Measurements from ENCODE around the gene F5. TPM values are rescaled to one million over a fixed set of nuclear protein-coding genes. Genes with fewer than 3 reads are reported as not detected.

Gene F5
- total and polyA plus RNA-seq, 3 experiments from 2014 or later, result 0.06 to 76.5 (median 72.2) TPM

DNA sequence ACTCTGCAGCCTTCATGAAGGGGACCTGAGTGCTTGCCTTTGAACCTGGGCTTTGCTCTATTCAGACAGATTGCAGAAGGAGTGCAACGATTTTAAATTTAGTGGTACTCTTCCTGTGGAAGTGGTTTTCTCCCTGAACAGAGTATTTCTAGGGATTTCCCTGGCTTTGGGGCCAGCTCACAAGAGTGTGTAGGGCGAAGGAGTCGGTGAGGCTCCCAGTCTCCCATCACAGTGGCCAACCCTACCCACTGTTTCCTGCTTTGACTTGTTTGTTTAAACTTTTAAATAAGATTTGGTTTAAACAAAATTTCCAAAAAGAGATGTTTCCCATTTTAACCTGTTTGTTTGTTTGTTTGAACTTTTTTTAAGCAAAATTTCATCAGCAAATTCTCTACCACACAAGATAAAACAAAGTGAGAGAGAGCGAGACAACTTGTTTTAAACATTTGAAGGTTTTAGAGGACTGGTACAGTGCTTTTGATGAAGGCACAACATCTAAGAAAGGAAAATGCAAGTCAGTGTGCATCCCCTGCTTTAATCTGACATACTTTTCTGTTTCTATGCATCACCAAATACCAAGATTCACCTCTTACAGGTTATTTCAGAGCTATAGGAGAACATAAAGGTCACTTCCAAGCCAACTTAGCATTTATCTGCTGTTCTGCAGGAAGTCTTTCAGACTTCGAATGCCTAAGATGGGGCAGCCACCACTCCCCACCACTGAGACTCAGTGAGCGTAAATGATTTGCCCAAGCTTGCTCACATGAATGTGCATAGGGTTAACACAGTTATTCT is 37.0 kb upstream of the F5 start:
- no peak overlapping the region for H3K4me3 Mint-ChIP-seq
- Histone ChIP-seq H3K27ac (ENCODE audit: low read depth, low read length) (no peak overlapping the region), H3K36me3 (ENCODE audit: insufficient read depth, low read length) (no peaks in the 10 kb centered on the region), H3K4me3 (ENCODE audit: low read length) (no peak overlapping the region), H3K4me1 (ENCODE audit: insufficient read depth, low read length) (peaks cover 53% of the 10 kb centered on the region), H3K27me3 (ENCODE audit: insufficient read depth, low read length, poor library complexity, severe bottlenecking) (no peaks in the 10 kb centered on the region), H3K9me3 (ENCODE audit: low read length) (no peaks in the 10 kb centered on the region)
- no peak for DNase-seq
- H3K9me3 Mint-ChIP-seq, result peaks cover 0 to 2% (median 0%) of the 10 kb centered on the region in 5 donors
- peak overlapping the region in 3 of 8 donors; percentile 12 to 48 (median 22) for H3K27ac Mint-ChIP-seq
- peaks cover 2 to 7% of the 10 kb centered on the region in 2 donors for H3K27me3 Mint-ChIP-seq
- H3K36me3 Mint-ChIP-seq, result peaks cover 0 to 13% (median 2%) of the 10 kb centered on the region in 3 donors
- H3K4me1 Mint-ChIP-seq, result peaks cover 31 to 53% (median 34%) of the 10 kb centered on the region in 3 donors
- ChIA-PET POLR2A (no interaction called here), CTCF (no interaction called here)

GRCh38 chr1:169620565-169620964 is 34.3 kb upstream of the F5 start:
- Mint-ChIP-seq H3K4me1 (peaks cover 22 to 37% (median 26%) of the 10 kb centered on the region in 3 donors), H3K9me3 (no peaks in the 10 kb centered on the region), H3K27me3 (peaks cover 0 to 2% of the 10 kb centered on the region in 2 donors), H3K36me3 (peaks cover 0 to 10% (median 3%) of the 10 kb centered on the region in 3 donors), H3K4me3 (no peak overlapping the region), H3K27ac (peak overlapping the region in 1 of 8 donors; percentile 86)
- no peak overlapping the region for H3K27ac ChIP-seq (ENCODE audit: low read depth, low read length)
- POLR2A ChIA-PET, result no interaction called here
- peaks cover 31% of the 10 kb centered on the region for H3K4me1 ChIP-seq (ENCODE audit: insufficient read depth, low read length)
- H3K9me3 ChIP-seq (ENCODE audit: low read length), result no peaks in the 10 kb centered on the region
- no peak for DNase-seq
- H3K27me3 ChIP-seq (ENCODE audit: insufficient read depth, low read length, poor library complexity, severe bottlenecking), result no peaks in the 10 kb centered on the region
- no peak overlapping the region for H3K4me3 ChIP-seq (ENCODE audit: low read length)
- CTCF ChIA-PET, result no interaction called here
- no peaks in the 10 kb centered on the region for H3K36me3 ChIP-seq (ENCODE audit: insufficient read depth, low read length)

DNA sequence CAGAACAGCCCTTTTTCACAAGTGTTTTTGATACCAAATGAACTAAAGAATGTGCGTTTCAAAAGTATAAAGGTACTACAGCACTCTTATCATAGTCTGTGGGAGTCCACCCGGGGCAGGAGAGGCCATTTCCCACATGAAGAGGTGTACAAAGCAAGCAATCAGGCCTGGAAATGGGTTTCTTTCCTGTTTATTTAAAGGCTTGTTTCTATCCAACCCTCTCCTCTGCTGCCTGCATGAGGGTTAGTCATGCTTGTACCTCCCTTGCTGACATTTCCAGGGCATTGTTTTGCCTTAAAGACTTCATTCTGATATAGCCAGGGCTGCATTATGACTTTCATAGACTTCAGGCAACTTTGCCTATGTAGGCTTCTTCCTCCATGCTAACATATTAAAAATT is 32.1 kb upstream of the F5 start:
- no peak overlapping the region for H3K4me3 ChIP-seq (ENCODE audit: low read length)
- no peaks in the 10 kb centered on the region for H3K9me3 ChIP-seq (ENCODE audit: low read length)
- ChIA-PET CTCF (no interaction called here), POLR2A (no interaction called here)
- Mint-ChIP-seq H3K4me1 (peaks cover 4 to 15% (median 10%) of the 10 kb centered on the region in 3 donors), H3K27ac (no peak overlapping the region), H3K4me3 (no peak overlapping the region), H3K27me3 (no peaks in the 10 kb centered on the region), H3K9me3 (no peaks in the 10 kb centered on the region), H3K36me3 (peaks cover 0 to 10% (median 3%) of the 10 kb centered on the region in 3 donors)
- H3K4me1 ChIP-seq (ENCODE audit: insufficient read depth, low read length), result peaks cover 10% of the 10 kb centered on the region
- no peak for DNase-seq
- H3K27me3 ChIP-seq (ENCODE audit: insufficient read depth, low read length, poor library complexity, severe bottlenecking), result no peaks in the 10 kb centered on the region
- no peaks in the 10 kb centered on the region for H3K36me3 ChIP-seq (ENCODE audit: insufficient read depth, low read length)
- no peak overlapping the region for H3K27ac ChIP-seq (ENCODE audit: low read depth, low read length)

DNA sequence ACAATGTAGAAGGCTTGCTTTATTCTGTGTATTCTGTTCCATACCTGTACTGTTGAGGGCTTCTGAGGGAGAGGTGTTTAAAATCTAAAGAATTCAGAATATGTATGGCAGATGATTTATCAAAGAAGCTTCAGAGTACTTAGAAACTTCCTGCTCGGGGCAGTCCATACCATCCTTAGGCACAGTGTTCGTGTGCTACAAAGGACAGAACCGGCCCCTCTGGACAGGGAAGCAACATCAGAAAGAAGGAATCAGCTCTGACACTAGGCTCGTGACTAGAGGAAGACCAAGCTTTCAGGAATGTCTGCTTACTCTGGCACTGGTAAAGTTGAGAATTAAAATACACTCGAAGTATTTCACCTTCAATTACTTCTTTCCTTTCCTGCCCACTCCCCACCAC is 29.5 kb upstream of the F5 start:
- Mint-ChIP-seq H3K27me3 (no peaks in the 10 kb centered on the region), H3K9me3 (no peaks in the 10 kb centered on the region), H3K4me3 (no peak overlapping the region), H3K27ac (peak overlapping the region in 1 of 8 donors; percentile 30), H3K4me1 (peaks cover 0 to 5% (median 4%) of the 10 kb centered on the region in 3 donors), H3K36me3 (peaks cover 0 to 4% (median 2%) of the 10 kb centered on the region in 3 donors)
- Histone ChIP-seq H3K27me3 (ENCODE audit: insufficient read depth, low read length, poor library complexity, severe bottlenecking) (no peaks in the 10 kb centered on the region), H3K9me3 (ENCODE audit: low read length) (no peaks in the 10 kb centered on the region), H3K4me1 (ENCODE audit: insufficient read depth, low read length) (peaks cover 5% of the 10 kb centered on the region), H3K27ac (ENCODE audit: low read depth, low read length) (no peak overlapping the region), H3K36me3 (ENCODE audit: insufficient read depth, low read length) (no peaks in the 10 kb centered on the region), H3K4me3 (ENCODE audit: low read length) (no peak overlapping the region)
- ChIA-PET POLR2A (no interaction called here), CTCF (interaction anchor here (1.2 kb wide), 2 partner anchors 14 to 96 kb away, joined by 4 to 5 read pairs; no protein-coding TSS in a partner anchor)
- DNase-seq, result no peak

- H3K36me3 ChIP-seq (ENCODE audit: insufficient read depth, low read length), result no peaks in the 10 kb centered on the region
- H3K4me1 ChIP-seq (ENCODE audit: insufficient read depth, low read length), result peaks cover 15% of the 10 kb centered on the region
- no peaks in the 10 kb centered on the region for H3K27me3 ChIP-seq (ENCODE audit: insufficient read depth, low read length, poor library complexity, severe bottlenecking)
- no peaks in the 10 kb centered on the region for H3K36me3 Mint-ChIP-seq
- POLR2A ChIA-PET, result no interaction called here
- no peak overlapping the region for H3K27ac ChIP-seq (ENCODE audit: low read depth, low read length)
- H3K27ac Mint-ChIP-seq, result no peak overlapping the region
- CTCF ChIA-PET, result interaction anchor here (1.0 to 1.2 kb wide), 3 partner anchors 9 to 101 kb away, joined by 3 to 5 read pairs (median 4); no protein-coding TSS in a partner anchor
- H3K9me3 ChIP-seq (ENCODE audit: low read length), result no peaks in the 10 kb centered on the region
- H3K4me3 Mint-ChIP-seq, result no peak overlapping the region
- H3K9me3 Mint-ChIP-seq, result no peaks in the 10 kb centered on the region
- peaks cover 4 to 9% (median 5%) of the 10 kb centered on the region in 3 donors for H3K4me1 Mint-ChIP-seq
- no peaks in the 10 kb centered on the region for H3K27me3 Mint-ChIP-seq
- no peak overlapping the region for H3K4me3 ChIP-seq (ENCODE audit: low read length)
- DNase-seq, result no peak
Observed at GRCh38 chr1:169610858-169611257, 24.6 kb upstream of the F5 start.

GRCh38 chr1:169610108-169610507 is 23.8 kb upstream of the F5 start:
- H3K4me1 ChIP-seq (ENCODE audit: insufficient read depth, low read length), result peaks cover 21% of the 10 kb centered on the region
- no peaks in the 10 kb centered on the region for H3K27me3 ChIP-seq (ENCODE audit: insufficient read depth, low read length, poor library complexity, severe bottlenecking)
- Mint-ChIP-seq H3K9me3 (no peaks in the 10 kb centered on the region), H3K4me1 (peaks cover 11 to 17% (median 13%) of the 10 kb centered on the region in 3 donors), H3K27ac (no peak overlapping the region), H3K4me3 (no peak overlapping the region), H3K36me3 (no peaks in the 10 kb centered on the region), H3K27me3 (no peaks in the 10 kb centered on the region)
- ChIA-PET POLR2A (no interaction called here), CTCF (interaction anchor here (1.0 kb wide), 1 partner anchor 9 kb away, joined by 3 read pairs; no protein-coding TSS in a partner anchor)
- no peaks in the 10 kb centered on the region for H3K9me3 ChIP-seq (ENCODE audit: low read length)
- no peaks in the 10 kb centered on the region for H3K36me3 ChIP-seq (ENCODE audit: insufficient read depth, low read length)
- DNase-seq, result no peak
- H3K4me3 ChIP-seq (ENCODE audit: low read length), result no peak overlapping the region
- H3K27ac ChIP-seq (ENCODE audit: low read depth, low read length), result no peak overlapping the region

DNA sequence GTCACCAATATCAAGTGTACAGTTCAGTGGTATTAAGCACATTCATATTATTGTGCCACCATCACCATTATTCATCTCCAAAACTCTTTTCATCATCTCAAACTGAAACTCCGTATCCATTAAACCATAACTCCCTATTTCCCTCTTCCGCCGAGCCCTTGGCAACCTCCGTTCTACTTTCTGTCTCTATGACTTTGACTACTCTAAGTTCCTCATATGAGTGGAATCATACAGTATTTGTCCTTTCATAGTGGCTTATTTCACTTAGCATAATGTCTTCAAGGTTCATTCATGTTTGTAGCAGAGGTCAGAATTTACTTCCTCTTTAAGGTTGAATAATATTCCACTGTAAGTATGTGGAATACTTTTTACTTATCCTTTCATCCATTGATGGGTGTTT is 21.9 kb upstream of the F5 start:
- ChIA-PET POLR2A (no interaction called here), CTCF (no interaction called here)
- Histone ChIP-seq H3K27me3 (ENCODE audit: insufficient read depth, low read length, poor library complexity, severe bottlenecking) (no peaks in the 10 kb centered on the region), H3K36me3 (ENCODE audit: insufficient read depth, low read length) (no peaks in the 10 kb centered on the region), H3K4me3 (ENCODE audit: low read length) (no peak overlapping the region), H3K9me3 (ENCODE audit: low read length) (no peaks in the 10 kb centered on the region), H3K4me1 (ENCODE audit: insufficient read depth, low read length) (peaks cover 36% of the 10 kb centered on the region), H3K27ac (ENCODE audit: low read depth, low read length) (no peak overlapping the region)
- Mint-ChIP-seq H3K27me3 (no peaks in the 10 kb centered on the region), H3K4me1 (peaks cover 27 to 30% (median 30%) of the 10 kb centered on the region in 3 donors), H3K36me3 (no peaks in the 10 kb centered on the region), H3K27ac (no peak overlapping the region), H3K4me3 (no peak overlapping the region), H3K9me3 (no peaks in the 10 kb centered on the region)
- DNase-seq, result no peak

- Mint-ChIP-seq H3K4me3 (peak overlapping the region; percentile 10 to 69 (median 33)), H3K4me1 (peaks cover 54 to 57% (median 56%) of the 10 kb centered on the region in 3 donors), H3K36me3 (no peaks in the 10 kb centered on the region), H3K27ac (peak overlapping the region; percentile 0 to 93 (median 74)), H3K9me3 (no peaks in the 10 kb centered on the region), H3K27me3 (no peaks in the 10 kb centered on the region)
- Histone ChIP-seq H3K9me3 (ENCODE audit: low read length) (no peaks in the 10 kb centered on the region), H3K36me3 (ENCODE audit: insufficient read depth, low read length) (no peaks in the 10 kb centered on the region), H3K27me3 (ENCODE audit: insufficient read depth, low read length, poor library complexity, severe bottlenecking) (no peaks in the 10 kb centered on the region), H3K4me3 (ENCODE audit: low read length) (peak overlapping the region; percentile 57), H3K27ac (ENCODE audit: low read depth, low read length) (no peak overlapping the region), H3K4me1 (ENCODE audit: insufficient read depth, low read length) (peaks cover 59% of the 10 kb centered on the region)
- ChIA-PET POLR2A (interaction anchor here (0.6 to 2.1 kb wide), 2 partner anchors 30 to 88 kb away, joined by 3 to 9 read pairs; no protein-coding TSS in a partner anchor), CTCF (interaction anchor here (1.0 to 1.8 kb wide), 2 partner anchors 105 to 107 kb away, joined by 3 to 4 read pairs; no protein-coding TSS in a partner anchor)
- DNase-seq, result peak; percentile 22 to 80 (median 66)
Observed at GRCh38 chr1:169604781-169605560, 18.7 kb upstream of the F5 start.

All from CD8-positive, alpha-beta memory T cell (primary cell).